NCI-H2029 treated with DMSO at 0.1 percent for 48 hours (cell line): ENCODE measurements around the gene PNPLA5.
A peak's percentile ranks its signal among the peaks of the same experiment; 100 is the strongest.

Source experiments
- DNase-seq: peaks from one replicate; lab custom pipeline; 2025; lab: John Stamatoyannopoulos, UW

PNPLA5 gene

GRCh38 chr22:43854786-43855271 lies 37.0 kb downstream of the PNPLA5 start:
- no peak for DNase-seq

- DNase-seq: no peak
Measured at GRCh38 chr22:43854121-43854785, 37.6 kb downstream of the PNPLA5 start.

DNA sequence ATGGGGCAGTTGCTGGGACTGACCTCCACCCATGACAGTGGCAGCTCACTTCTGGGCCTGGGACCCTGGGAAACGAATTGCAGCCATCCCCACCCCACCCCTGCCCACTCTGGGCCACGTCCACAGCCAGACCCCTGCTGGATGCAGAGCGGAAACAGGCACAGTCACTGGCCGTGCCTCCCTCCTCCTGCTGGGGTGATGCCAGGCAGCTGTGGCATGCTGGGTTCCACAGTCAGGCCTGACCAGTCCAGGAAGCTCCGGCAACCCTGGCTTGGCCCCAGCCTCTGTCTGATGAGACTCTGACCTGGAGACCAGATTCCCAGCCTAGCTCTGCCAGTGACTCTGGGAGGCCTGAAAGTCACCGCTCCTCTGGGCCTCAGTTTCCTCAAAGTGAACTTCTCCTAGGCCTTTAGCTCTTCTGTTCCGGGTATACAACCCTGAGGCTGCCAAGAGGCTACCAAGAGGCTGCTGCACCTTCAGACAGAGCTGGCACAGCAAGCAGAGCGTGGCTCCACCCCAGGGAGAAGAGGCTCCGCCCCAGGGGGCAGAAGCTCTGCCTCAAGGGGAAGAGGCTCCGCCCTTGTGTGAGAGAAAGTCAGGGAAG lies 38.4 kb downstream of the PNPLA5 start:
- DNase-seq: no peak

GRCh38 chr22:43852573-43853327 lies 39.1 kb downstream of the PNPLA5 start:
- no peak for DNase-seq

DNA sequence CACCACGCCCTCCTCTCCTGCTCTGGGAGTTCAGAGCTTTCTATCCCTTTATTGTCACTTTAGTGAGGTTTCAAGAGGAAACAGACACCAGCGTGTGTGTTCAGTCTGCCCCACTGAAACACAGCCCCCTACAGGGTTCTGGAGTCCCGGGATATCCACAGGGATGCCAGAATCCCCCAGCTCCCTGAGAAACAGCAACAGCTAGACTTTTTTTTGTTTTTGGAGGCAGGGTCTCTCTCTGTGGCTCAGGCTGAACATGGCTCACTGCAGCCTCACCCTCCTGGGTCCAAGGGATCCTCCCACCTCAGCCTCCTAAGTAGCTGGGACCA lies 39.9 kb downstream of the PNPLA5 start:
- DNase-seq: no peak

DNA sequence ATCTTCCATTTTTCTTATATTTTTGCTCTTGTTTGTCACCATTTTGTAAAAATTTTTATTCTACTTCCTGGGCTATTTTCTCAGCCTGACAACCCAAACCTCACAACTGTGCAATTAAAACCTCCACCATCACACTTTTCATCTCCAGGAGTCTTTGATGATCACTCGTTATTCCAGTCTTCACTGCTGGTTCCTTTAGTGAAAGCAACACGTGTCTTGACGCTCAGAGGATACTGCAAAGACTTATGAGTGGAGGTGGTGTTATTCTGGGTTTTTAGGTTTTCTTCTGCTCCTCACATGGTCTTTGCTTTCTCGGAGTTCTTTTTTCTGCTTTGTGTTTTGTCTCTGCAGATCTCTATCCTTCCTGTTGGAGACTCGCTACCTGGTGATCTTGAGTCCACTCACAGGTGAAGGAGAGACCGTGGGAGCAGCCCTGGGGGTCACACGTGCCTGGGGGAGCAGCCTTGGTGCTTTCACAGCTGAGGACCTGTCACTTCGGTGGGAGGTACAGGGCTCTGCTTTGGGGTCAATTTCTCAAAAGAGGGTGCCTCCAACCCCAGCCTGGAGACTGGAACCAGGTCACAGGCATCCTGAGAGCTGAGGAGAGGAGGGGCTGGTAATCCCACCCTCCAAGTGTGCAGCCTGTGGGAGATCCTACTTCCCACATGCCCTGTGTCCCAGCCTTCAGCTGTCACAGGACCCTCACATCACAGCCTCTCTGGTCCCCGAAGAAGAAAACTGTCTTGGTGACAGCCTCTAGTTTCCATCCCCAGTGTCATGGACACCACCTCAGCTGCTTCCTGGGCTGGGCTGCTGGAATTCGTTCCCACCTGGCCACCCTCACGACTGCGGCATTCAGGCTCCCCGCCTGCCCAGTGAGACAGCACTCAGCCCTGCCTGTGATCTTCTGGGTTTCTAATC lies 40.5 kb downstream of the PNPLA5 start:
- no peak for DNase-seq

DNA sequence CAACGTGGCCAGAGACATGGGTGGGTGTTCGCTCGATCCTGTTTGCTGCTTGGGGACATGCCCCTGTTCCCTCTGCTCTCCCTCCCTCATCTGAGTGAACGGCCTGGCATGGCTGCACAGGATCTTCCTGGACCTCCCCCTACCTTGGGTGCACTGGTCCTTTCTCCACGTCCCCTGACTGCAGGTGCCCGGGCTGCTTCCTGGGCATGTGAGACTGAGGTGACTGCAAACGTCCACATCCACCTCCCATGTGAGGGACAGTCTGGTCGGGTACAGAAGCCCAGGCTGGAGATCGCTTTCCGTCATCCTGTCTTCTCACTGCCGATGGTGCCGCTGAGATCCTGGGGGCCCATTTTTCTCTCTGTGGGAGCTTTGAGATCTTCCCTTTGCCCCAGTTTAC lies 41.3 kb downstream of the PNPLA5 start:
- no peak for DNase-seq

DNA sequence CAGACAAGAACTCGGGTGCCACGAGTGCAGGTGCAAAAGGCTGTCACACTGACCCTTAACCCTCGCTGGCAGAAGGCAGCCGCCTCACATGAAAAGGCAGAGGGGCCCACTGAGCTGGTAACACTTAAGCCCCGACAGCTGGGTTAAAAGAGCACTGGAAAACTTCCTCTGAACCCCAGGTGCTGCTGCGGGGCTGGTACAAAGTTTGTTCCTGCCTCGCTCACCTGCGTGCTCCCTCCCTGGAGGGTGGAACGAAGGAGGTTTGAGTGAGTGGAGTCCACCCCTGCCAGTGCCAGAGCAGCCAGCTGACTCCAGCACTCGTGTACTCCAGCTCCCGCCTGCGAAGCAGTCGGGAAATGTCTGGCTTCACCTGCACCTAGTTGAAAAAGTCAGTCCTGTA lies 42.1 kb downstream of the PNPLA5 start:
- no peak for DNase-seq

- DNase-seq: peak; percentile 49
Measured at GRCh38 chr22:43848366-43849171, 43.2 kb downstream of the PNPLA5 start.

- no peak for DNase-seq
Measured at GRCh38 chr22:43847376-43848289, 44.2 kb downstream of the PNPLA5 start.

- no peak for DNase-seq
Measured at GRCh38 chr22:43846966-43847365, 44.8 kb downstream of the PNPLA5 start.

DNA sequence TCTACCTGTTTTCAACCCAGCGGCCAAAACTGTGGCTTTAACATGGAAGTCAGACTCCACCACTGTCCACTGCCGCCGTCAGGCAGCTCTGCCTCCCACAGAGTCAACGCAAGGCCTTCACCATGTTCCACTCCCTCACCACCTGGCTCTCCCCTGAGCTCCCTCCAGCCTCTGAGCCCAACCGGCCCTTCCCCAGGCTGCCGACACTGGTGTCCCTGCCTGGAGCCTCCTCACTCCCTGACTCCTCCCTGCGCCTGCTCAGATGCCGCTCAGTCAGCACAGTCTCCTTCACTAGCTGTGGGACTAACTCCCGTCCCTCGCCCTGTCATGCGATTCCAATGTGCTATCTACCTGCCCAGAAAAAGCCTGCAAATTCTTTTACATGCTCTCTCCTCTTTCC lies 45.8 kb downstream of the PNPLA5 start:
- DNase-seq: no peak

DNA sequence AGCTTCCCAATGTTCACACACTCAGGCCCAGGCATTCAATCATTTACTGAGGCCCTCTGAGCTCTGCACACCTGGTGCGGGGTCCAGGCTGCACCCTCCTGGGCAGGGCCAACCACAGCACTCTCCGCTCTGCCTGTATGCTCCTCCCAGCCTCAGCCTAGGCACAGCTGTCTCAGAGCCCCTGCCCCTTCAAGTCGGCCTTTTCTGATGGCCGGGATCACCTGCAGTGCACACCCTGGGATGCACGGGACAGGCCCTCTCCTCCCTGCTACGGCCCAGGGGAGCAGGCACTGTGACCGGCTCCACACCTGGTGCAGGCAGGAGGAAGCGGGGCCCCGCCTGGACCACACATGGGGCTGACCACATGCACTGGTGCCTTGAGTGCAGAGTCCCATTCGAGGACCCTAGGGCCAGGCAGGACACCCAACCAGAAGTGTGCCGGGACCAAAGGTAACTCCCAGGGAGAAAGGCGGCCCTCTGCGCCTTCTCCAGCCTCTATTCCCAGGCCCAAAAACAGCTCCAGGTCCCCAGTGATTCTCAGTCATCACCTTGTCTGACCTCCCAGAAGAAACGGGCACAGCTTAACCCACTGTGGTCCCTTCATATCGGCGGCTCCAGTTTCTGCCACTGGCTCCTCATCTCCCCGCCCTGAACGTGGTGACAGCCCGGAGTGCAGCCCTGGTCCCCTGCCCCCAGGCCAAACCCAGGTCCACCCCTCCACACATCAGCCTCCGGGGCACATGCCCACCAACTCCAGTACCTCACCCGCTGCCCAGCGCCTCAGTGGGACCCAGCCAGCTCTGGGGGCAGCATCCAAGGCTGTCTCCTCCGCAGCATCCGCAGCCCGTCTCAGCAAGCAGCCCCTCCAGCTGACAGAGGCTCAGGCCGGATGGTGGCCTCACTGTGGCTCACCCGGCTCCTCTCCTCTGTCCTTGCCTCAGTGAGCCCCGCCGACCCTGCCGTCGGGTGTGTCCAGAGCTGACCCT lies 47.0 kb downstream of the PNPLA5 start:
- DNase-seq: no peak

GRCh38 chr22:43843783-43844530 lies 47.9 kb downstream of the PNPLA5 start:
- DNase-seq: no peak

DNA sequence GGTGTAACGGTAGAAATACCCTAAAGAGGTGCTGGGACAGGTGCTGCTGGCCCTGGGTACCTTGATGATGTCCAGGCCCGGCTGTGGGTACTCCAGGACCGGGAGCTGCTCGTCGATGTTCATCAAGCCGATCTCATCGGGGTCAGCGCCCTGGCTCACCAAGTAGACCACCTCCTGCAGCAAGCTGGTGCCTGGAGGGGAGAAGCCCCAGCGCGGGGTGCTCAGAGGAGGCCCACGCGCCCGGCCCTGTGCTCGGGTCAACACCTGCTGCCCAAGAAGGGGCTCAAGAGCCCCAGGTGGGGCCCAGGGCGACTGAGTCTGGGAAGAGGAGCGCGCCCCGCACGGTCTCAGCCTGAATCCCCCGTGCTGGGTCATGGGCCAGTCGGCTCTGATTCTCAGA lies 50.1 kb downstream of the PNPLA5 start:
- no peak for DNase-seq

GRCh38 chr22:43840851-43841250 lies 51.0 kb downstream of the PNPLA5 start:
- DNase-seq: no peak

DNA sequence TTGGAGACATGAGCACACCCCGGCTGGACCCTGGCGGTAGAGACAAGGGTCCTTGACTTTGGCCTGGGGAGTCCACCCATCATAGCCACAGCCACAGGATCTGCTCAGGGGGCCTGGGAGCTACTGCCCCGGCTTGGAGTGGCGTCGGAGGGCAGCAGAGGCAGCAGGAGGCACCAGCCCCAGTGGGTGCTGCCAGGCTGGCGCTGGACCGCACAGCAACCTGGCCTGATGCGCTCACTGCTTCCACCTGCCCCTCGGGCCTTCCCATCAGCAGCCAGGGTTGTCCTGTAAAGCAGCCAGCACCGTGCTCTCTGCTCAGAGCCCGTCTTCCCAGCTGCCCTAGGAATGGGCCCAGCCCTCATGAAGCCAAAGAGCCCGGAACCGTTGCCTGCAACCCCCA lies 51.4 kb downstream of the PNPLA5 start:
- no peak for DNase-seq

- no peak for DNase-seq
Measured at GRCh38 chr22:43839781-43840180, 52.0 kb downstream of the PNPLA5 start.
